Stomach (tissue), 9 donors: ENCODE measurements around the gene KLHL22. TPM values are rescaled to one million over a fixed set of nuclear protein-coding genes. Genes with fewer than 3 reads are reported as not detected.

Experiments
- DNase-seq, 2 donors: peaks; one replicate each; pipeline versions ENCODE4 v3.0.0 to v3.0.0-alpha.2; 2013 to 2019
- H3K27ac ChIP-seq, 5 donors: fragments of 200-600 bp in 4 of 5; sonication (generic) in 4 of 5; one replicate each; pipeline ENCODE4 v1.5.1; 2013 to 2019; ENCODE audit warnings: mild to moderate bottlenecking in 1 of 5, moderate library complexity in 1 of 5
- H3K27me3 ChIP-seq, 3 donors: fragments of 200-600 bp; sonication (generic); one replicate each; pipeline ENCODE4 v1.5.1; 2017 to 2019; ENCODE audit warnings: mixed run types in 1 of 3
- H3K36me3 ChIP-seq, 4 donors: fragments of 200-600 bp; sonication (generic); 1 replicate in 3 of 4; 2 replicates in 1 of 4; pipeline ENCODE4 v1.5.1; 2016 to 2019
- H3K4me1 ChIP-seq, 4 donors: fragments of 200-600 bp; sonication (generic); one replicate each; pipeline ENCODE4 v1.5.1; 2016 to 2019
- H3K4me3 ChIP-seq, 4 donors: fragments of 200-600 bp; sonication (generic) in 3 of 4; one replicate each; pipeline ENCODE4 v1.5.1; 2016 to 2019; ENCODE audit warnings: mild to moderate bottlenecking in 1 of 4
- H3K9me3 ChIP-seq, 4 donors: fragments of 200-600 bp; sonication (generic); one replicate each; pipeline ENCODE4 v1.5.1; 2016 to 2019
- CTCF ChIP-seq, 7 experiments: fragments of 450-650 bp in 4 of 7; fragments of 200-600 bp in 3 of 7; sonication (generic) in 3 of 7; IDR thresholded peaks; one replicate each; pipeline ENCODE4 v1.5.1; 2016 to 2019; ENCODE audit warnings: antibody characterized with exemption in 7 of 7, control low read depth in 2 of 7, mild to moderate bottlenecking in 1 of 7
- EP300 ChIP-seq: sonication (generic); formaldehyde crosslinking; IDR thresholded peaks from one replicate; pipeline ENCODE4 v1.6.1; 2017; ENCODE audit warnings: antibody characterized with exemption
- POLR2A ChIP-seq, 4 donors: fragments of 450-650 bp; IDR thresholded peaks; one replicate each; pipeline ENCODE4 v1.6.1; 2016; ENCODE audit warnings: antibody characterized with exemption in 4 of 4, control low read depth in 2 of 4, mild to moderate bottlenecking in 1 of 4, moderate library complexity in 1 of 4
- POLR2AphosphoS5 ChIP-seq, 3 donors: sonication (generic); formaldehyde crosslinking; IDR thresholded peaks; one replicate each; pipeline ENCODE4 v1.6.1; 2016; ENCODE audit warnings: antibody characterized with exemption in 3 of 3
- WGBS, 5 donors: extraction: QIAGEN DNeasy Blood & Tissue Kit in 3 of 5; methylation state at CpG; one replicate each; pipeline versions ENCODE4 v1.1.5 to v1.1.7; 2013 to 2018; 5-methylcytosine and 5-hydroxymethylcytosine counted together
- intact Hi-C: fragments of 100-400 bp; cut with DNase I; formaldehyde crosslinking; loops from one replicate; pipeline ENCODE4 v1.15.1; 2023; ENCODE audit warnings: low total_unique reads
- polyA plus RNA-seq, 3 donors: library from polyadenylated mRNA; stranded (reverse); fragments of 200-250 nt; gene quantifications; one replicate each; pipeline ENCODE4 v1.2.3, GENCODE V29; 2013
- total RNA-seq, 5 donors: library from RNA; depleted of rRNA; stranded (reverse); fragments of >200 nt; gene quantifications; one replicate each; pipeline versions ENCODE4 v1.1.0 to v1.2.3, GENCODE V29; 2014 to 2016
- donor health status: healthy with polysubstance abuse.
- donor health status: Bipolar disorder and iron deficiency.
- donor health status: healthy.

Gene KLHL22
- total and polyA plus RNA-seq, 8 donors: 7.0 to 26.5 (median 12.7) TPM

DNA sequence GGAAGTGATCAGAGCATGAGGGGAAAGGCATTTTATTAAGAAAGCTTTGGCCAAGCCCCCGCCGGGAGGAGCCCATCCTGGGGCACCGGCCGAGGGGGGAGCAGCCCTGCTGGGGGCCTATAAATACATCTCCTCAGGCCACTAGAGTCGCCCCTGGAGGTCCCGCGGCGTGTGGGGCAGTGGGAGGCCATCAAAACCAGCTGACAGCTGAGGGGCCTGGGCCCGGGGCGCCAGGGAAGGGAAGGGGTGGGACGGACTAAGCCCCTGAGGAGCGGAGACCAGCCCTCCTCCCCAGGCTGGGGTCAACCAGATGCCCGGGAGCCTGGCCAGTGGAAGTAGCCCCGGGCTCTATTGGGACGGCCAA, 71.0 kb downstream of the KLHL22 start:
- intact Hi-C loops: loop anchor here (5.0 kb wide), 2 partner anchors 33 to 73 kb away; partner anchors contain the start of gene KLHL22
- Histone ChIP-seq H3K4me3 (no peak overlapping the region), H3K4me1 (peaks cover 33 to 50% (median 42%) of the 10 kb centered on the region in 4 donors), H3K9me3 (no peaks in the 10 kb centered on the region), H3K27me3 (peaks cover 0 to 59% (median 33%) of the 10 kb centered on the region in 3 donors), H3K36me3 (peaks cover 0 to 34% (median 23%) of the 10 kb centered on the region in 4 donors), H3K27ac (peak overlapping the region in 3 of 5 donors; percentile 8 to 47 (median 13))
- TF ChIP-seq CTCF (IDR thresholded peaks at IDR 0.05) (no peak), POLR2AphosphoS5 (IDR thresholded peaks at IDR 0.05) (no peak), EP300 (no peak), POLR2A (IDR thresholded peaks at IDR 0.05) (no peak)
- 56 to 85% (median 80%) methylated on average over 7 to 15 of the region's 15 CpGs for WGBS, 5 donors
- no peak for DNase-seq

- Histone ChIP-seq H3K27me3 (peaks cover 0 to 55% (median 32%) of the 10 kb centered on the region in 3 donors), H3K27ac (peak overlapping the region in 3 of 5 donors; percentile 8 to 47 (median 13)), H3K9me3 (no peaks in the 10 kb centered on the region), H3K4me3 (no peak overlapping the region), H3K36me3 (peaks cover 0 to 29% (median 17%) of the 10 kb centered on the region in 4 donors), H3K4me1 (peaks cover 28 to 45% (median 36%) of the 10 kb centered on the region in 4 donors)
- intact Hi-C loops: loop anchor here (5.0 kb wide), 2 partner anchors 33 to 73 kb away; partner anchors contain the start of gene KLHL22
- WGBS, 5 donors: 37 to 49% (median 46%) methylated on average over 21 to 31 of the region's 31 CpGs
- DNase-seq: peak in 1 of 2 donors; percentile 71
- no peak for TF ChIP-seq CTCF (IDR thresholded peaks at IDR 0.05)
- TF ChIP-seq POLR2A (IDR thresholded peaks at IDR 0.05): no peak
These were observed 71.6 kb downstream of the KLHL22 start for GRCh38 chr22:20423906-20424551.

DNA sequence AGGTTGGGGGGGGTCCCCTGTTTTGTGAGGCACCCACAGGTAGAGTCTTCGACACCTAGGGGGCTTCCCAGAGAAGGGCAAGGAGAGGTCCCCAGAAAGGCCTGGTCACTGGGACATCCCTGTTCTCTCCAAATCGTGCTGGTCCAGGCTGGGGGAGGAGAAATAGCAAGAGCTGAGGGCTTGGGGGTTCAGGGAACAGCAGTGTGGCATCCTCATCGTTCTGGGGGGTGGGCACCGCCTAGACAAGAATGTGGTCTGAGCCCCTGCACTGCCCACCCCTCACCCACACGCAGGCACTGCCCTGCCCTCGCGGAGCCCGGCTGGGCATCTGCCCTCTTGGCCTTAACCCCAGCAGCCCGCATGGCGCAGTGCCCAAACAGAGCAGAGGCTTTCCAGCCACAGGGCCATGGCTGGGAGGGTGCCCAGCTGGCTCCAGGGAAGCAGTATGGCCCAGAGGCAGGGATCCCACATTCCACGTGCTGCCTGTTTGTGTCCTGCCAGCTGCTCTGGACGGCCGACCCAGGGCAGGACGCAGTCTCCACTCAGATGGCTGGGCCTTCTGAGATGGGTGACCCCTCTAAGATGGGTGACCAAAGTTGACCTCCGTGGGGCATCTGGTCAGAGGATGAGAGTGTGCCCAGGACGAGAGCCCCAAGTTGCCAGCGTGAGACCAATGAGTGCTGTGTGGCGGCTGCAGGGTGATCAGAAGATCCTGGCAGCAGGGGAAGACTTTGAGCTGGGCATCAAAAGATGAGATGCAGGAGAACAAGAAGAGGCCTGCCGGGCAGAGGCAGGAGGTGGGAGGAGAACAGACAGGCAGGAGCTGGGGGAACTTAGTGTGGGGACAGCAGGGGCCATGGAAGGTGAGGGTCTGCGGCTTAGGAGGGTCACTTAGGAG, 72.3 kb downstream of the KLHL22 start:
- peaks cover 0 to 47% (median 32%) of the 10 kb centered on the region in 3 donors for H3K27me3 ChIP-seq
- 42 to 65% (median 48%) methylated on average over 14 to 20 of the region's 20 CpGs for WGBS, 5 donors
- H3K36me3 ChIP-seq: peaks cover 0 to 23% (median 10%) of the 10 kb centered on the region in 4 donors
- H3K4me3 ChIP-seq: no peak overlapping the region
- H3K4me1 ChIP-seq: peaks cover 27 to 46% (median 35%) of the 10 kb centered on the region in 4 donors
- peak overlapping the region in 3 of 5 donors; percentile 8 to 47 (median 13) for H3K27ac ChIP-seq
- TF ChIP-seq POLR2AphosphoS5 (IDR thresholded peaks at IDR 0.05): no peak
- no peak for TF ChIP-seq POLR2A (IDR thresholded peaks at IDR 0.05)
- TF ChIP-seq CTCF (IDR thresholded peaks at IDR 0.05): no peak
- no peak for TF ChIP-seq EP300
- intact Hi-C loops: loop anchor here (5.0 kb wide), 2 partner anchors 34 to 74 kb away; partner anchors contain the start of gene KLHL22
- peak; percentile 61 to 78 for DNase-seq
- no peaks in the 10 kb centered on the region for H3K9me3 ChIP-seq
